Measurements from ENCODE around the gene CRHR1.

Gene CRHR1

GRCh38 chr17:45753645-45754225 lies 30.4 kb upstream of the CRHR1 start:
- no peak overlapping the region for H2BK15ac ChIP-seq (replicated peaks; ENCODE audit: low read depth)

GRCh38 chr17:45755050-45755449 lies 29.1 kb upstream of the CRHR1 start:
- Histone ChIP-seq H3K56ac (ENCODE audit: low read length) (no peak overlapping the region), H3K23ac (ENCODE audit: low read length) (no peak overlapping the region), H2AK5ac (ENCODE audit: low read length) (no peak overlapping the region), H2BK15ac (replicated peaks; ENCODE audit: low read depth) (no peak overlapping the region), H3K4me3 (ENCODE audit: low read length) (no peak overlapping the region), H2BK5ac (ENCODE audit: low read length) (no peak overlapping the region), H3K4me2 (ENCODE audit: low read length) (no peak overlapping the region), H3K27me3 (ENCODE audit: insufficient read depth, low read length, poor library complexity) (no peaks in the 10 kb centered on the region), H3K27ac (ENCODE audit: low read depth, low read length) (no peak overlapping the region), H3K36me3 (ENCODE audit: control insufficient read depth, insufficient read depth, low read length) (no peaks in the 10 kb centered on the region), H3K4me1 (ENCODE audit: control insufficient read depth, low read depth, low read length) (no peaks in the 10 kb centered on the region), H3K18ac (ENCODE audit: low read length) (no peak overlapping the region), H3K79me1 (ENCODE audit: low read length) (no peaks in the 10 kb centered on the region), H4K8ac (ENCODE audit: low read depth, low read length) (no peak overlapping the region), H2BK120ac (ENCODE audit: low read depth, low read length) (no peak overlapping the region), H3K79me2 (ENCODE audit: control insufficient read depth, insufficient read depth, low read length) (no peaks in the 10 kb centered on the region), H3K4ac (ENCODE audit: low read depth, low read length) (no peak overlapping the region), H4K5ac (ENCODE audit: low read length) (no peak overlapping the region), H3K9ac (ENCODE audit: low read length) (no peak overlapping the region)
- no peak for DNase-seq
- WGBS (ENCODE audit: extremely low coverage, insufficient coverage, low lambda C conversion rate) = no CpG with 5 or more reads among the region's 8 CpGs

More at GRCh38 chr17:45753645-45754225, 30.4 kb upstream of the CRHR1 start:
- Histone ChIP-seq H3K27ac (ENCODE audit: low read depth, low read length) (no peak overlapping the region), H3K18ac (ENCODE audit: low read length) (no peak overlapping the region), H3K4me1 (ENCODE audit: control insufficient read depth, low read depth, low read length) (no peaks in the 10 kb centered on the region), H2AK5ac (ENCODE audit: low read length) (no peak overlapping the region), H4K8ac (ENCODE audit: low read depth, low read length) (no peak overlapping the region), H3K79me2 (ENCODE audit: control insufficient read depth, insufficient read depth, low read length) (no peaks in the 10 kb centered on the region), H2BK120ac (ENCODE audit: low read depth, low read length) (no peak overlapping the region), H2BK5ac (ENCODE audit: low read length) (no peak overlapping the region), H3K36me3 (ENCODE audit: control insufficient read depth, insufficient read depth, low read length) (no peaks in the 10 kb centered on the region), H3K23ac (ENCODE audit: low read length) (no peak overlapping the region), H3K56ac (ENCODE audit: low read length) (no peak overlapping the region), H4K5ac (ENCODE audit: low read length) (no peak overlapping the region), H3K4ac (ENCODE audit: low read depth, low read length) (no peak overlapping the region), H3K9ac (ENCODE audit: low read length) (no peak overlapping the region), H3K27me3 (ENCODE audit: insufficient read depth, low read length, poor library complexity) (no peaks in the 10 kb centered on the region), H3K79me1 (ENCODE audit: low read length) (no peaks in the 10 kb centered on the region), H3K4me2 (ENCODE audit: low read length) (no peak overlapping the region), H3K4me3 (ENCODE audit: low read length) (no peak overlapping the region)
- WGBS (ENCODE audit: extremely low coverage, insufficient coverage, low lambda C conversion rate) = no CpG with 5 or more reads among the region's 7 CpGs
- DNase-seq = no peak

GRCh38 chr17:45756266-45756991 lies 27.7 kb upstream of the CRHR1 start:
- Histone ChIP-seq H2BK120ac (ENCODE audit: low read depth, low read length) (no peak overlapping the region), H4K8ac (ENCODE audit: low read depth, low read length) (no peak overlapping the region), H2BK15ac (replicated peaks; ENCODE audit: low read depth) (no peak overlapping the region), H3K23ac (ENCODE audit: low read length) (no peak overlapping the region), H3K27me3 (ENCODE audit: insufficient read depth, low read length, poor library complexity) (no peaks in the 10 kb centered on the region), H3K9ac (ENCODE audit: low read length) (no peak overlapping the region), H3K4me2 (ENCODE audit: low read length) (no peak overlapping the region), H3K79me2 (ENCODE audit: control insufficient read depth, insufficient read depth, low read length) (no peaks in the 10 kb centered on the region), H4K5ac (ENCODE audit: low read length) (no peak overlapping the region), H3K27ac (ENCODE audit: low read depth, low read length) (no peak overlapping the region), H3K79me1 (ENCODE audit: low read length) (no peaks in the 10 kb centered on the region), H2BK5ac (ENCODE audit: low read length) (no peak overlapping the region), H2AK5ac (ENCODE audit: low read length) (no peak overlapping the region), H3K4me1 (ENCODE audit: control insufficient read depth, low read depth, low read length) (no peaks in the 10 kb centered on the region), H3K4me3 (ENCODE audit: low read length) (no peak overlapping the region), H3K56ac (ENCODE audit: low read length) (no peak overlapping the region), H3K18ac (ENCODE audit: low read length) (no peak overlapping the region), H3K36me3 (ENCODE audit: control insufficient read depth, insufficient read depth, low read length) (no peaks in the 10 kb centered on the region), H3K4ac (ENCODE audit: low read depth, low read length) (no peak overlapping the region)
- no CpG with 5 or more reads among the region's 12 CpGs for WGBS (ENCODE audit: extremely low coverage, insufficient coverage, low lambda C conversion rate)
- no peak for DNase-seq

- no peak overlapping the region for H2BK15ac ChIP-seq (replicated peaks; ENCODE audit: low read depth)
- no peak overlapping the region for H3K4ac ChIP-seq (ENCODE audit: low read depth, low read length)
- H3K9ac ChIP-seq (ENCODE audit: low read length) = no peak overlapping the region
- no peak overlapping the region for H3K18ac ChIP-seq (ENCODE audit: low read length)
- no peaks in the 10 kb centered on the region for H3K36me3 ChIP-seq (ENCODE audit: control insufficient read depth, insufficient read depth, low read length)
- no peak overlapping the region for H2BK120ac ChIP-seq (ENCODE audit: low read depth, low read length)
- no peak overlapping the region for H2AK5ac ChIP-seq (ENCODE audit: low read length)
- no peaks in the 10 kb centered on the region for H3K4me1 ChIP-seq (ENCODE audit: control insufficient read depth, low read depth, low read length)
- H3K23ac ChIP-seq (ENCODE audit: low read length) = no peak overlapping the region
- no peak overlapping the region for H3K4me3 ChIP-seq (ENCODE audit: low read length)
- no peaks in the 10 kb centered on the region for H3K79me1 ChIP-seq (ENCODE audit: low read length)
- H3K79me2 ChIP-seq (ENCODE audit: control insufficient read depth, insufficient read depth, low read length) = no peaks in the 10 kb centered on the region
- H4K8ac ChIP-seq (ENCODE audit: low read depth, low read length) = no peak overlapping the region
- H3K4me2 ChIP-seq (ENCODE audit: low read length) = no peak overlapping the region
- no peak overlapping the region for H2BK5ac ChIP-seq (ENCODE audit: low read length)
- DNase-seq = no peak
- no CpG with 5 or more reads among the region's 13 CpGs for WGBS (ENCODE audit: extremely low coverage, insufficient coverage, low lambda C conversion rate)
- no peak overlapping the region for H3K56ac ChIP-seq (ENCODE audit: low read length)
- H3K27ac ChIP-seq (ENCODE audit: low read depth, low read length) = no peak overlapping the region
- no peak overlapping the region for H4K5ac ChIP-seq (ENCODE audit: low read length)
- H3K27me3 ChIP-seq (ENCODE audit: insufficient read depth, low read length, poor library complexity) = no peaks in the 10 kb centered on the region
Measured at GRCh38 chr17:45757431-45758218, 26.5 kb upstream of the CRHR1 start.

- H3K18ac ChIP-seq (ENCODE audit: low read length) = no peak overlapping the region
- H3K27me3 ChIP-seq (ENCODE audit: insufficient read depth, low read length, poor library complexity) = no peaks in the 10 kb centered on the region
- H4K8ac ChIP-seq (ENCODE audit: low read depth, low read length) = no peak overlapping the region
- no peak overlapping the region for H2BK5ac ChIP-seq (ENCODE audit: low read length)
- H2BK120ac ChIP-seq (ENCODE audit: low read depth, low read length) = no peak overlapping the region
- WGBS (ENCODE audit: extremely low coverage, insufficient coverage, low lambda C conversion rate) = no CpG with 5 or more reads among the region's 1 CpG
- no peak overlapping the region for H2AK5ac ChIP-seq (ENCODE audit: low read length)
- no peak overlapping the region for H3K23ac ChIP-seq (ENCODE audit: low read length)
- H3K9ac ChIP-seq (ENCODE audit: low read length) = no peak overlapping the region
- no peak for DNase-seq
- H3K56ac ChIP-seq (ENCODE audit: low read length) = no peak overlapping the region
- no peak overlapping the region for H3K4me3 ChIP-seq (ENCODE audit: low read length)
- no peaks in the 10 kb centered on the region for H3K4me1 ChIP-seq (ENCODE audit: control insufficient read depth, low read depth, low read length)
- no peaks in the 10 kb centered on the region for H3K79me1 ChIP-seq (ENCODE audit: low read length)
- H3K4me2 ChIP-seq (ENCODE audit: low read length) = no peak overlapping the region
- H3K27ac ChIP-seq (ENCODE audit: low read depth, low read length) = no peak overlapping the region
- no peak overlapping the region for H3K4ac ChIP-seq (ENCODE audit: low read depth, low read length)
- no peaks in the 10 kb centered on the region for H3K79me2 ChIP-seq (ENCODE audit: control insufficient read depth, insufficient read depth, low read length)
- no peak overlapping the region for H2BK15ac ChIP-seq (replicated peaks; ENCODE audit: low read depth)
- H4K5ac ChIP-seq (ENCODE audit: low read length) = no peak overlapping the region
- no peaks in the 10 kb centered on the region for H3K36me3 ChIP-seq (ENCODE audit: control insufficient read depth, insufficient read depth, low read length)
Measured at GRCh38 chr17:45758544-45758943, 25.6 kb upstream of the CRHR1 start.
